Pulmonary artery endothelial cell (primary cell): ENCODE data around the gene CTF1. TPM values are rescaled to one million over a fixed set of nuclear protein-coding genes. Genes with fewer than 3 reads are reported as not detected.
"Not testable (repeated sequence)": the region's sequence is repeated elsewhere in the genome, so short reads cannot be mapped to it uniquely, and the experiment has no call there.

Source experiments
- DNase-seq: peaks from one replicate; pipeline ENCODE4 v3.0.0-alpha.2; 2011; ENCODE audit warnings: low read depth, low spot score
- total RNA-seq: library from RNA; depleted of rRNA; stranded (reverse); fragments of >200 nt; gene quantifications from 2 replicates; pipeline ENCODE4 v1.2.3, GENCODE V29; 2014

The CTF1 gene
- total RNA-seq, 1 donor from 2014 or later: 0.20 TPM

GRCh38 chr16:30930160-30930571 lies 33.8 kb downstream of the CTF1 start:
- DNase-seq: no peak

DNA sequence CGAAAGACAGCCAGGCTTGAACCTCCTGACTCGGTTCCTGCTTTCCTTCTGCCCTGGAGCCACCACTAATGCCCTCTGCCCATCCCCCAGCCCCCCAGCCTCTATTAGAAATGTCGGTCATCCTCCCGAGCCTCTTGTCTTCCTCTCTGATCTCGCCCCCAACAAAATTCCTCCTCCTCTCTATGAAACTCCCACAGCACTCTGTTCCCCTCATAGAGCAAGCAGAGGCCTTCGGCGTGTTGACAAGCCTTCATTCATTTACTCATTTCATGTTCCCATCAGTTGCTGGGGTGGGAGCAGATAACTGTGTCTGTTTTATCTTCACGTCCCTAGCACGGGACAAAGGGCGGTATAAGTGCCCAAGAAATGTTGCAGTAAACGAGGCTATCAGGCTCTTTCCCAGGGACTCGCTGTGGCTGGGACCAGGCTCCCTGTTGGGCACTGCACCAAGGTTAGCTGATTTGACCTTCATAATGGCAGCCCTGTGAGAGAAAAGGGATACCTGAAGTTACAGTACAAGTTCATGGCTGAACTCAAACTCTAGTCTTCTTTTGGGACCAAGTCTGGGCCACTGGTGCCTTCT lies 34.7 kb downstream of the CTF1 start:
- no peak for DNase-seq

- DNase-seq: no peak
These were observed 38.6 kb downstream of the CTF1 start for GRCh38 chr16:30934827-30935557.

DNA sequence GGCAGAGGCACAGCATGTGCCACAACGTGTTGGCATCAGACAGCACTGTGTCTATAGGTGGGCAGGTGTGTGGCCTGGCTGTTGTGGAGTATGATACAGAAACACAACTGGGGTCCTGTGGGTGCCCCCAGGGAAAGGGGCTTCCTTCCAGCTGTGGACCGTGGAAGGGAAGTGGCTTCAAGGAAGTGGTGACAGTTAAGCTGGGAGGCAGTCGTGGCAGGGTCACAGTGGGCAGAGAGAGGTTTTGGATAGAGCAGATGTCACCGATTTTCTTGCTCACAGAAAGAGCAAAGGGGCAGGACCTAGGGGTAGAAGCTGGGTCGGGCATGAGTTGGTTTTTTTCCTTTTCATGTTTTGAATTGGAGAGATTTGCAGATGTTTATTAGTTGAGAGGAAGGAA lies 41.3 kb downstream of the CTF1 start:
- DNase-seq: no peak

- DNase-seq: not testable (repeated sequence)
These were observed 43.2 kb downstream of the CTF1 start for GRCh38 chr16:30939571-30939970.

- no peak for DNase-seq
These were observed 45.4 kb downstream of the CTF1 start for GRCh38 chr16:30941600-30942425.

DNA sequence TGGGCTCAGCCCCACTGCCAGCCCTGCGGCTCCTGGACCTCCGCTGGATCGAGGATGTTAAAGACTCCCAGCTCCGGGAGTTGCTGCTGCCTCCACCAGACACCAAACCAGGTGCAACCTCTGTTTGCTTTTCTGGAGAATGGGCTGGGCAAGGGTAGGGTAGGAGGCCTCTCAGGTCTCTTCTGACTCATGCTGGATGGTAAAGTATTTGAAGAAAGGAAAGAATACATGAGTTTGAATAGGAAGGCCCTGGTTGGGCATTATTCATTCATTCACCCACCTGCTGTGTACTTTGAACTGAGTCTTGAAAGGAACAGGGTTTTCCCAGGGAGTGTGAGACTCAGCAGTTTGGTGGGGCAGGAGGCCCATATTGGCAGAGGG lies 46.0 kb downstream of the CTF1 start:
- no peak for DNase-seq

GRCh38 chr16:30944352-30944751 lies 47.9 kb downstream of the CTF1 start:
- no peak for DNase-seq

DNA sequence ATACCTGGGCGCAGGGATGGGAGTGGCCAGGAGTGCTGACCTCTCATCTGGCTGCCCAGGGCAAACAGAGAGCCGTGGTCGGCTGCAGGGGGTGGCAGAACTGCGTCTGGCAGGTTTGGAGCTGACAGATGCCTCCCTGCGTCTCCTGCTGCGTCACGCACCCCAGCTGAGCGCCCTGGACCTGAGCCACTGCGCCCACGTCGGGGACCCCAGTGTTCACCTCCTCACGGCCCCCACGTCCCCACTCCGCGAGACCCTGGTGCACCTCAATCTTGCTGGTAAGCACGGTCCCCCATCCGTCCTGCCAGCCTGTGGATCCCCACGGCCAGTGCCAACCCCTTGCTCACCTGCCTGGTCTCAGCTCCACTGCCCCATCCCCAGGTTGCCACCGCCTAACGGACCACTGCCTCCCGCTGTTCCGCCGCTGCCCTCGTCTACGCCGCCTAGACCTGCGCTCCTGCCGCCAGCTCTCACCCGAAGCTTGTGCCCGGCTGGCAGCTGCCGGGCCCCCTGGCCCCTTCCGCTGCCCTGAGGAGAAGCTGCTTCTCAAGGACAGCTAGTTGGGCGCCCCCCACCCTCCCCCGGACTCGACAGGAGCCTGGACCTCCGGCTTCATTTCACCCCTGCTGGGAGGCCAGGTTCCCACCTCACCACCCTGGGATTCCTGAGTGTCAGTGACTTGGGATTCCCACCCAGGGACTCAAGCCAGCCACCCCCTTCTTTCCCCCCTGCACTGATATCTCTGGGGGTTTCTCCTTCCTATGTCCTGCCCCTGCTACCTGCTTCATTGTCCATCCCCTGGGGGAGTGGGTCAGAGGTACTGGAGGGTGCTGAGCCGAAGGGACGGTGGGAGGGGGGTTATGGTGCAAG lies 50.5 kb downstream of the CTF1 start:
- DNase-seq: no peak

GRCh38 chr16:30947541-30947858 lies 51.1 kb downstream of the CTF1 start:
- no peak for DNase-seq

GRCh38 chr16:30947859-30948666 lies 51.6 kb downstream of the CTF1 start:
- peak; percentile 95 for DNase-seq

DNA sequence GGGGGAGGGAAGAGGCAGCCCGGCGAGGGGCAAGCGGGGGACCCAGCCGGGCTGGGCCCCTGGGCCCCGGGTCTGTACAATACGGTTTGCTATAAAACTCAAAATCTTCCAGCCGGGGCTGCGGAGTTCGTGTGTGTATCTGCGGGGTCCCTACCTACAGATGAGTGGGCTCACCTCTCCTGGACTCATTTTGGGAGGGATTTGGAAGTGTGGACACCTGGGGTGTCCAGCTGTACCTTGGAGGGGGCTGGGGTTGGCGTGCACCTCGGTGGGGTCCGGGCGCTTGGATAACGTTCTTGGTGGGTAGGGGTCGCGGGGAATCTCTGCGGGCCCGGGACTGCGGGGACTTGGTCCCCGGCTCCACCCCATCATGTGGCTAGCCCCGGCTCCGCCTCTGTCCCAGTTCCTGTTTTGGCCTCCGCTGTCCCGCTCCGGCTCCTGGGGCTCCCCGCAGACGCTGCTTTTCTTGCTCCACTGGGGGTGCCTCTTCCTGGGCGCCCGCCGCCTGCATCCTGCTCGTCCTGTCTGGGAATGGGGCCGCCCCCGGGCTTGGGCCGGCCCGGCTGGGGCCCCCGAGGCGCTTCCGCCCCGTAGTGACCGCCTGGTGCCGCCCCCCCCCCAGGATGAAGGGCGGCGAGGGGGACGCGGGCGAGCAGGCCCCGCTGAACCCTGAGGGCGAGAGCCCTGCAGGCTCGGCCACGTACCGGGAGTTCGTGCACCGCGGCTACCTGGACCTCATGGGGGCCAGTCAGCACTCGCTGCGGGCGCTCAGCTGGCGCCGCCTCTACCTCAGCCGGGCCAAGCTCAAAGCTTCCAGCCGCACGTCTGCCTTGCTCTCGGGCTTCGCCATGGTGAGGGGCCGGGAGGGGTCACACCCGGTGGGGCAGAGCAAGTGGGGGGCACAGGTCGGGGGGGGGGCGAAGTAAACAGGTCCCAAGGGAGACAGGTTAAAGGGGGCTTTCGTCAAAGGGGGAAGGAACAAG lies 52.5 kb downstream of the CTF1 start, which contains the start of gene ORAI3:
Gene ORAI3, plus strand, starts transcription at position 402 of the 983 bp plus-strand sequence. Its CDS starts 222 bp downstream, at position 624.
- no peak for DNase-seq

DNA sequence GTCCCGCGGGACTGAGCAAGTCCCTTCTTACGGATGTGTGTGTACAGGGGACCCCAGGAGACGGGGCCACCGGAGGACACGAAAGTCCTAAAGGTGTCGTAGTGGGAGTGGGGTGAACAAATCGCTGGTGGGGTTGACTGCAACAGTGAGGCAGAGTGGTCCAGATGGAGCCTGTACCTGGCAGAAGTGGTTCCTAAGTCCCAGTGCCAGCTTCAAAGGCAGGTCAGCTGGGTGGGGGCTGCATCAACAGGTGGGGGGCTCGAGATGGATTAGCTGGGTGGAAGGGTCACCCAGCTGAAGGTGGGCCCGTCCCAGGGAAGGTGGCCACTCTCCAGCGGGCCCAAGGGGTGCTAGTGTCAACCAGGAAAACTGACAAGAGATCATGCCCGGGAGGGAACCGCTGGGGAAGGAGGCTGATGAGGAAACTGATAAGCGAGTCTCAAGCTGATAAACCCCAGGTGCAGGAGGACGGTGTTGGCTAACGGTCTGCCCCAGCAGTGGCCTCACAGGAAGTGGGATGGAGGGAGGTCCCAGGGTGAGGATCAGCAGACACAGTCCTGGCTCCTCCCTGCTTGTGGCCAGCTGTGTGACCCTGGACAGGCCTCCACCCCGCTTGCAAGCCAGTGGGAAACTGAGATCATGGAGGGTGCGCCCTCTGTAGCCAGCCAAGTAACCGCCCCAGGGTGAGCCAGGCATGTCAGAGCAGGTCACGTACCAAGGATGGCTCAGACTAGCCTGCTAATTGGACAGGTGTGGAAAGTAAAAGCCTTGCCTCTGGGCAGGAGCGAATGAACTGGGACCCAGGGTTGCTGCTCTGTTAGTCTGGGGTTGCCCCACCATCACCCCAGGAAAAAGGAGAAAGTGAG lies 53.5 kb downstream of the CTF1 start:
- DNase-seq: no peak

- DNase-seq: no peak
These were observed 54.2 kb downstream of the CTF1 start for GRCh38 chr16:30950516-30951065.

DNA sequence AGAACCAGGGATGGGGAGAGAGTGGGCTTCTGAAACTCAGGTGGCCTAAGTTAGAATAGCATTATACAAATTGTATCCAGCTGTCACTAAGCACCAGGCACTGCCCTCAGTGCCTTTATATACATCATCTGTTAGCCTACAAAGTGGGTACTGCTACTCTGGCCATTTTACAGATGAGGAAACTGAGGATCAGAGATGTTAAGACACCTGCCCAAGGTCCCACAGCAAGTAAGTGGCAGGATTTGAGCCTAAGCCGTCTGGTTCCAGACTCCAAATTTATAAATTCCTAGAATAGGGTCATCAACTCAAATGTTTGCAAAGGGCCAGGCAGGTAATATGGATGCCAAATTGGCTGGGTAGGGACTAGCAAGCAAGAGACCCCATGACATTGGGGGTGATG lies 54.8 kb downstream of the CTF1 start:
- no peak for DNase-seq

GRCh38 chr16:30951750-30952149 lies 55.3 kb downstream of the CTF1 start:
- no peak for DNase-seq

- no peak for DNase-seq
These were observed 56.7 kb downstream of the CTF1 start for GRCh38 chr16:30953111-30953510.
